ENCODE measurements around the gene DLEC1. TPM values are rescaled to one million over a fixed set of nuclear protein-coding genes. Genes with fewer than 3 reads are reported as not detected.
A peak's percentile ranks its signal among the peaks of the same experiment; 100 is the strongest.

Gene DLEC1
- polyA plus RNA-seq, 6 donors from 2014 or later = 0.09 to 0.50 (median 0.30) TPM; not detected in 2

DNA sequence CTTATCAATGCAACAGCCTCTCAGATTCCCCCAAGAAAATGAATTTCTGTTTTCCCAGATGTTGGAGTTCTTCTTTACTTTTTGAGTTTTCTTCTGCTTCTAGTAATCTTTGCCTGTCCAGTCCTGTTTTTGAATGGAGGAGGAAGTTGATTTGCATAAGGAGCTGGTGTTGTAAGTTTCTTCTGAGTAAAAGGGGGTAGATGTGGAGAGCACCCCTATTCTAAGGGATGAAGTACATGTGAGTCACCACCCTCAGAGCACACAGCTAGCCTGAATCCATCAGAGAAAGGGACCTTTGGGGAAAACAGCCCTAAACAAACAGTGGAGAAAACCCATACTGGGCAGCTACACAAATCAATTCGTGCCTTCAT lies 63.4 kb downstream of the DLEC1 start:
- H3K4me1 Mint-ChIP-seq = peaks cover 8 to 12% (median 12%) of the 10 kb centered on the region in 3 donors
- H3K27ac Mint-ChIP-seq = no peak overlapping the region
- peaks cover 2 to 35% (median 33%) of the 10 kb centered on the region in 3 donors for H3K27me3 Mint-ChIP-seq
- peaks cover 8 to 19% (median 11%) of the 10 kb centered on the region in 7 donors for H3K9me3 Mint-ChIP-seq
- H3K4me3 Mint-ChIP-seq = no peak overlapping the region
- H3K36me3 Mint-ChIP-seq = peaks cover 5 to 18% of the 10 kb centered on the region in 2 donors
- ATAC-seq (ENCODE audit: low read depth in 2 of 2) (no peak), DNase-seq (no peak)

DNA sequence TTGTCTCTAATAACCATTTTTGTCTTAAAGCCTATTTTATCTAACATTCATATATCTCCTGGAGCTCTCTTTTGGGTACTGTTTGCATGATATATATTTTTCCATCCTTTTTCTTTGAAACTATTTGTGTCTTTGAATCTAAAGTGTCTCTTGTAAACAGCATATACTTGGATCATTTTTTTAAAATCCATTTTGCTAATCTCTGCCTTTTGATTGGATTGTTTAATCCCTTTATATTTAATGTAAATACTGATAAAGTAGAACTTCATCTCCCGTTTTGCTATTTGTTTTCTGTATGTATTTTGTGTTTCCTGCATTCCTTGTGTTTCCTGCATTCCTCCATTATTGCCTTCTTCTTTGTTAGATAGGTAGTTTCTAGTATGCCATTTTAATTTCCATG lies 66.5 kb downstream of the DLEC1 start:
- no peak for ATAC-seq (ENCODE audit: low read depth in 2 of 2)
- DNase-seq = no peak
- H3K36me3 Mint-ChIP-seq = peaks cover 5 to 18% of the 10 kb centered on the region in 2 donors
- peaks cover 8 to 12% (median 12%) of the 10 kb centered on the region in 3 donors for H3K4me1 Mint-ChIP-seq
- H3K9me3 Mint-ChIP-seq = peaks cover 8 to 19% (median 11%) of the 10 kb centered on the region in 7 donors
- peaks cover 4 to 14% (median 12%) of the 10 kb centered on the region in 3 donors for H3K27me3 Mint-ChIP-seq
- no peak overlapping the region for H3K27ac Mint-ChIP-seq
- H3K4me3 Mint-ChIP-seq = no peak overlapping the region

DNA sequence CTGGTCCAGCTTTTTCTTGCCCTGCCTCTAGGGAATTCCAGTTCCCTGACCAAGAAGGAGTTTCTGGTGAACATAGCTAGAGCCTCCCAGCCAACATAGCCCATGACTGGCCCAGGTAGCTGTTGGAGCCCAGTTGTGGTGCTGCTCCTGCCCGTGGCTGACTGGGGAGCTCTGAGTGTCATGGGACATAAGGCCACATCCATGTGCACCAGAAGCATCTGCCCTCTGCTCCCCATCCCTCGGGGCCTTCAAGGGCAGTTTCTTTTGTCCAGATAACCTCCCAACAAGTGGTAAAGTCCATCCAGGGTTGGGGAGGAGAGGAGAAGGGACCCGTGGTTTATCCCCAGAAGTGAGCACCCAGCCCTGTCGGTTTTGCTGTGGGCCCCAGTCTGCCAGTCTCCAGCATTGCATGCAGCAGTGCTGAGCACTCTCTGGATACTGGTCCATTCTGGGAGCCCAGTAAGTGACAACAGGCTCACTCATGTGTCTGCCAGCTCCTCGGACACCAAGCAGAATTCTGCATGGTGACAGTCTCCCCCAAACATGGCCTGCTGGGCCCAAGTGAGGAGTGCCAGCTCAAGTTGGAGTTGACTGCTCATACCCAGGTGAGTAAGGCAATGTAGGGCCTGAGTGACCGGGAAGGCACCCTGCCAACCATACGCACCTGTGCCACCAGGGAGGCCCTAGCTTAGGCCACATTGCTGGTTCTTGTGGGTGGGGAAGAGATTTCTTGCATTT lies 69.1 kb downstream of the DLEC1 start:
- peaks cover 4 to 14% (median 12%) of the 10 kb centered on the region in 3 donors for H3K27me3 Mint-ChIP-seq
- peak overlapping the region in 1 of 6 donors; percentile 26 for H3K27ac Mint-ChIP-seq
- H3K4me3 Mint-ChIP-seq = no peak overlapping the region
- ATAC-seq (ENCODE audit: low read depth in 2 of 2) = no peak
- H3K4me1 Mint-ChIP-seq = peaks cover 0 to 3% (median 1%) of the 10 kb centered on the region in 3 donors
- peaks cover 8 to 19% (median 11%) of the 10 kb centered on the region in 7 donors for H3K9me3 Mint-ChIP-seq
- no peak for DNase-seq
- H3K36me3 Mint-ChIP-seq = peaks cover 5 to 18% of the 10 kb centered on the region in 2 donors

DNA sequence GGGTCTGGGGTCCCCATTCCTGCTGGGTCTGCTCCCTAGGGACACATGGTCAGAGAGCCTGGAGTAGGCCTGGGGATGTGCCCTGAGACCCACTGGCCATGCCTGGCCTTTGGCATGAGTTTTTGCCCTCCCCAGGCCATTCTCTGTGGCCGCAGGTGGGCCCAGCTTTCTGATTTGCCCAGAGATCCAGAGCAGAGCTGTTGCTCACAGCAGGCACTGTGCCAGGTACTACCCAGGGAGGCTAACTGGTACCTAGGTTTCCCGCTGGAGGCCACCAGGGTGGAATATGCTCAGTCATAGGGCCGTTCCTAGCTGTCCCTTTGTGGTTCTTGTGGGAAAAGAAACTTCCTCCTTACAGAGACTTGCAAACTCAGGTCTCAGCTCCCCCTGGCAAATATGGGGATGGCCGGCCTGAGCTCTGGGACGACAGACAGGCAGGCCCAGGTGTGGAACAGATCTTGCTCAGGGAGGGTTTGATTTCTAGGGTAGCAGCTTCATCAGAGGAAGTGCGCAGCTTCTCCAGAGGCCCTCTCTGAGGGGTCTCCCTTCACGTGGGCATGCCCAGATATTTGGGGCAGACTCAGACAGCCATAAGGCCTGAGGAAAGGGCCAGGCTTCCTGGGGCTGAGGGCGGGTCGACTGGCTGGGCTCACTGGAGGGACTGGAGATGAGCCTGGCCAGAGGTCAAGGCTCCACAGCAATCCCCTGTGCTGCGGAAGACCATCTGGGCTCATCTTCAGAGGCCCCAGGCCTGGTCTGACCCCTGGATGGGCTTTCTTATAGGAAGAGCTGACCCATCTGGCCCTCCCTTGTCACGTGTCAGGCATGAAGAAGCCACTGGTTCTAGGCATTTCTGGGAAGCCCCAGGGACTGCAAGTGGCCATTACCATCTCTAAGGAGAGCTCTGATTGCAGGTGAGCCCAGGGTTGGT lies 69.9 kb downstream of the DLEC1 start:
- Mint-ChIP-seq H3K4me1 (no peaks in the 10 kb centered on the region), H3K36me3 (peaks cover 5 to 18% of the 10 kb centered on the region in 2 donors), H3K9me3 (peaks cover 6 to 19% (median 11%) of the 10 kb centered on the region in 7 donors), H3K27ac (peak overlapping the region in 1 of 6 donors; percentile 34), H3K27me3 (peaks cover 4 to 14% (median 12%) of the 10 kb centered on the region in 3 donors), H3K4me3 (no peak overlapping the region)
- DNase-seq = no peak
- no peak for ATAC-seq (ENCODE audit: low read depth in 2 of 2)

DNA sequence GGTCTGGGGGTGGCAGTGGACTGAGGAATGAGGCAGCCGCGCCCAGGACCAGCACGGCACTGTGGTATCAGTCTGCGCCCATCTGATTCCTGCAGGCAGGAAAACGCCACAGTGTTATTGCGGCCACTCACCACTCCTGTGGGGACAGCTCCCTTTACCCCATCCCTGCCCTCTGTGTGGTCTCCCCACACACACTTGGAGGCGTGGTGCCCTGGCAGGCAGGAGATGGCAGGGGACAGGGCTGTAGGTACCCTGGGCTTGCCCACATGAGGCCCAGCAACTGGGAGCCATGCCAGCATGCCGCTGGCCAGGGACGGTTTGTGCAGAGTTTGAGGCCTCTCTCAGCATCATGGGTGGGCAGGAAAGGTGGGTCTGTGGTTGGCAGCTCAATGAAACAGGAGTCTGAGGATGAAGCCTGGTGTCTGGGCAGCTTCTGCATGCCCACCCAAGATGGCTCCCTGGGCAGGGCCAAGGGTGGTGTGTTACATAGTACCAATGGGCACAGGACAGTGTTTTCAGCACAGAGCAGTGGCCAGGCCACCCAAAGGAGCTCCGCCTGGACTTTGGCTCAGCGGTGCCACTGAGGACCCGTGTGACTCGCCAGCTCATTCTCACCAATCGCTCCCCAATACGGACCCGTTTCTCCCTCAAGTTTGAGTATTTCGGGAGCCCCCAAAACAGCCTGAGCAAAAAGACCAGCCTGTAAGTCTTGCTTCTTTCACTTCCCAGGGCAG lies 70.7 kb downstream of the DLEC1 start:
- Mint-ChIP-seq H3K4me1 (peaks cover 1 to 5% (median 3%) of the 10 kb centered on the region in 3 donors), H3K27ac (no peak overlapping the region), H3K4me3 (no peak overlapping the region), H3K36me3 (peaks cover 1 to 13% of the 10 kb centered on the region in 2 donors), H3K9me3 (peaks cover 6 to 15% (median 9%) of the 10 kb centered on the region in 7 donors), H3K27me3 (peaks cover 4 to 13% (median 7%) of the 10 kb centered on the region in 3 donors)
- ATAC-seq (ENCODE audit: low read depth in 2 of 2) (no peak), DNase-seq (no peak)

DNA sequence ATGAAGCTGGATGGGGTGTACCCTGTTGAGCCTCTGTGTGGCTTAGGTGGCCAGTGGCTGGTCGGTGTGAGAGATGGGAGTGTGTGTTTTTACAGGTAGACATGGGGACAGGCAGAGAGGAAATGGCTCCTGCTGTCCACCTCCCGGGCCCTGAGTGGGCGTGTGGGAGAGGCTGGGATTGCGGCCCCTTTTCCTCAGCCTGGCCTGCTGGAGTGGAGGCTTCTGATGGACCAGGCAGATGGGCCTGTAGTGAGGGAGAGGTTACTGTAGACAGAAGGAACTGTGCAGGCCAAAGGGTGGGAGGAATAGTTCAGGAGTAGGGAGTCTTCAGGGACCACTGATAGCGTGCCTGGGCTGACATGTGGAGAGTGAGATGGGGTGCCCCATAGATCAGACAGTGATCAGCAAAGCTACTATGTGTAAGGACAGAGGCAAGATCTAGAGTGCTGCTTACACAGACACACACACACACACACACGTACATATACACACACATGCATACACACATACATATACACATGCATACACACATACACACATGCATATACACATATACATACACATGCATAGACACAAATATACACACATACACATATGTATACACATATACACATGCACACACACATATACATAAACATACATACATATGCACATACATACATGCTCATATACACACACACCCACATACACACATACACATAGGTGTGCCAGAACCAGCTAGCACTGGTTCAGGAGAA lies 71.5 kb downstream of the DLEC1 start:
- H3K4me1 Mint-ChIP-seq = peaks cover 8 to 13% (median 10%) of the 10 kb centered on the region in 3 donors
- DNase-seq (no peak), ATAC-seq (ENCODE audit: low read depth in 2 of 2) (no peak)
- peaks cover 3 to 8% (median 4%) of the 10 kb centered on the region in 7 donors for H3K9me3 Mint-ChIP-seq
- H3K27ac Mint-ChIP-seq = no peak overlapping the region
- peaks cover 0 to 6% of the 10 kb centered on the region in 2 donors for H3K36me3 Mint-ChIP-seq
- no peak overlapping the region for H3K4me3 Mint-ChIP-seq
- peaks cover 0 to 6% (median 4%) of the 10 kb centered on the region in 3 donors for H3K27me3 Mint-ChIP-seq

DNA sequence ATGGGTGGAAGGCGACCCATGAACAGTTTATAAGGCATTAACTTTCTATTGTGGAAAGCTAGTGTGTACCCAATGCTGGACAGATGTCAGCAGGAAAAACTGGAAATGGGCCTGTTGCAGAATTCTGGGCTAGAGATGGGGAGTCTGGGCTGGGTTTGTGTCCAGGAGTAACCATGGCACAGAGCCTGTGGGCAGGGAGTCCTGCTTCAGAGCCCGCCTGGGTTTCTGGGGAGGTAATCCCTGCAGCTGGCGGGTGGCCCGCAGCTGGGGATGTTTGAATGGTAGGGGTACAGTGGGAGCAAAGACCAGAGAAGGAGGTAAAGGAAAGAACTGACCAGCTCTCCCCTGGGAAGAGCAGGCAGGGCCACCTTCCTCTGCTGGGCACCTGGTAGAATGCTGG lies 72.2 kb downstream of the DLEC1 start:
- Mint-ChIP-seq H3K27me3 (peaks cover 0 to 4% (median 0%) of the 10 kb centered on the region in 3 donors), H3K36me3 (no peaks in the 10 kb centered on the region), H3K9me3 (peaks cover 0 to under 1% (median 0%) of the 10 kb centered on the region in 7 donors), H3K4me1 (peaks cover 14 to 19% (median 17%) of the 10 kb centered on the region in 3 donors), H3K27ac (no peak overlapping the region), H3K4me3 (no peak overlapping the region)
- ATAC-seq (ENCODE audit: low read depth in 2 of 2) = no peak
- DNase-seq = no peak

DNA sequence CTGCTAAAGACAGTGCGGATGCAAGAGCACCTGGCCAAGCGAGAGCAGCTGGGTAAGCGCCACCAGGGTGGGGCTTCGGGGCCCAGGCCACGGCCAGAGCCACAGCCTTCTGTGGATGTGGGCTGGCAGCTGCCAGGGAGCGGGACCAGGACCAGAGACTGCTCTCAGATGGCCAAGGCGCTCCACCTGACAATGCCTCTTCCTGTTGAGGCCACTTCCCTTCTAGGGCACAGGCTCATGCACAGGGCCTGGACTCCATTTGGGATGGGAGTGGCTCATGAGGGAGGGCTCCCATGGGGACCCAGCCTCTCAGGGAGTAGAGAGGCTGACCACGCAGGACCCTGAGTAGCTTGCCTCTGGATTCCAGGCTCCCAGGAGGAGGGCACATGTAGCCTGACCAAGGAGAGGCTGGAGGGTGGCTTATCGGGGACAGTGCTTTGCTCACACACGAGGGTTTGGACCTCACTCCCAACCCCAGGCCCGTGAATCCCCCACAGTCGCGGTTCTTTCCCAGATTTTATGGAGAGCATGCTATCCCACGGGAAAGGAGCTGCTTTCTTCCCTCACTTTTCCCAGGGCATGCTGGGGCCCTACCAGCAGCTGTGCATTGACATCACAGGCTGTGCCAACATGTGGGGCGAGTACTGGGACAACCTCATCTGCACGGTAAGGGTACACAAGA lies 72.8 kb downstream of the DLEC1 start:
- H3K27me3 Mint-ChIP-seq = peaks cover 0 to 4% (median 0%) of the 10 kb centered on the region in 3 donors
- ATAC-seq (ENCODE audit: low read depth in 2 of 2) = no peak
- no peak overlapping the region for H3K4me3 Mint-ChIP-seq
- no peaks in the 10 kb centered on the region for H3K9me3 Mint-ChIP-seq
- H3K27ac Mint-ChIP-seq = no peak overlapping the region
- H3K36me3 Mint-ChIP-seq = no peaks in the 10 kb centered on the region
- no peak for DNase-seq
- peaks cover 14 to 20% (median 19%) of the 10 kb centered on the region in 3 donors for H3K4me1 Mint-ChIP-seq

DNA sequence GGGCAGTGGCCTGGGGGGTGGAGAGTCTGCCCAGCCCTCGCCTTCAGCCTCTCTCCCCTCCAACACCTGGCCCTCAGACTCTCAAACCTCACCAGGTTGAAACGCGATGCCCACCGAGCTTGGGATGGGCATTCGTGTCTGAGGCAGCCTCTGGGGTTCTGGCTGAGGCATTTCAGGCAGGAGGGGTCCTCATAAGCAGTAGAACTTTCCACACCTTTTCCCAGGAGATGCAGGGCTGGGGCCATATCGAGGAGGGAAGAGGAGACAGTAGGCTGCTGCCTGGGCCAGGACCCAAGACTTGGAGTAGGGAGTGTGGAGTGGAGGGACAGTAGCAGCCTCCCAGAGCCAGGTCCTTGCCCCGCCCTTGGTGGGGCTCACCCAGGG lies 73.4 kb downstream of the DLEC1 start:
- Mint-ChIP-seq H3K9me3 (no peaks in the 10 kb centered on the region), H3K36me3 (no peaks in the 10 kb centered on the region), H3K27ac (peak overlapping the region in 1 of 6 donors; percentile 72), H3K27me3 (peaks cover 0 to 2% (median 0%) of the 10 kb centered on the region in 3 donors), H3K4me1 (peaks cover 14 to 20% (median 19%) of the 10 kb centered on the region in 3 donors), H3K4me3 (peak overlapping the region in 1 of 8 donors; percentile 51)
- ATAC-seq (ENCODE audit: low read depth in 2 of 2) = no peak
- no peak for DNase-seq

DNA sequence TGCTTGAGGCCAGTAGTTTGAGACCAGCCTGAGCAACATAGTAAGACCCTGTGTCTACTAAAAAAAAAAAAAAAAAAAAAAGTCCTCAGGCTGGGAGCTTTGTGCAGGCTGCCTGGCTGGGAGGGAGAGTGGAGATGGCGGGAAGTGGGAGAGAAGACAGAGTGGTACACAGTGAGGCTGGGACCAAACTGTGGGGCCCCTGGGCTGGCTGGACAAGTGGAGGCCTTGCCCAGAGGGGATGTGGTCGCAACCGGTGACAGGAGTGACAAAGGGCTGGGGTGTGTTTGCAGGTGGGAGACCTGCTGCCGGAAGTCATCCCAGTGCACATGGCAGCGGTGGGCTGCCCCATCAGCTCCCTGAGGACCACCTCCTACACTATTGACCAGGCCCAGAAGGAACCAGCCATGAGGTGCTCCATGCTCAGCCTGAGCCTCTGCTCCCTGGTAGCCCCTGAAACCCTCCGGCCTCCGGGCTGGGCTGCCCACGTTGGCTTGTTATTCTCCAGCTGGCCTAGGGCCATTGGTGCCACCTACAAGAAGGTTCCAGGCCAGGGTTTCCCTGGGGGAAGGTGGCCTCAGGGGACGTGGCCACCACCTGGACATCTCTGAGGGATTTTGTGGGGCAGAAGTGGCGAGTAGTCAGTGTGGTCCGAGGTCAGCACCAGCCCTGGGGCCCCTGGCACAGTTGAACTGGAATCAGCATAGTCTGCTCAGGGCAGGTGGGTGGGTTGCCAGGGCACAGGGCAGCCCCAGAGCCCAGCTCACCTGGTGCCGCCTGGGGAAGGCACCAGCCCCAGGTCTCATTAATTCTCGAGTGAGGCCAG lies 75.3 kb downstream of the DLEC1 start:
- Mint-ChIP-seq H3K4me1 (peaks cover 20 to 32% (median 22%) of the 10 kb centered on the region in 3 donors), H3K27ac (peak overlapping the region in 2 of 6 donors; percentile 34 to 76), H3K36me3 (no peaks in the 10 kb centered on the region), H3K27me3 (no peaks in the 10 kb centered on the region), H3K4me3 (peak overlapping the region in 2 of 8 donors; percentile 40 to 48), H3K9me3 (no peaks in the 10 kb centered on the region)
- DNase-seq (no peak), ATAC-seq (ENCODE audit: low read depth in 2 of 2) (peak in 1 of 2 donors; percentile 3)

DNA sequence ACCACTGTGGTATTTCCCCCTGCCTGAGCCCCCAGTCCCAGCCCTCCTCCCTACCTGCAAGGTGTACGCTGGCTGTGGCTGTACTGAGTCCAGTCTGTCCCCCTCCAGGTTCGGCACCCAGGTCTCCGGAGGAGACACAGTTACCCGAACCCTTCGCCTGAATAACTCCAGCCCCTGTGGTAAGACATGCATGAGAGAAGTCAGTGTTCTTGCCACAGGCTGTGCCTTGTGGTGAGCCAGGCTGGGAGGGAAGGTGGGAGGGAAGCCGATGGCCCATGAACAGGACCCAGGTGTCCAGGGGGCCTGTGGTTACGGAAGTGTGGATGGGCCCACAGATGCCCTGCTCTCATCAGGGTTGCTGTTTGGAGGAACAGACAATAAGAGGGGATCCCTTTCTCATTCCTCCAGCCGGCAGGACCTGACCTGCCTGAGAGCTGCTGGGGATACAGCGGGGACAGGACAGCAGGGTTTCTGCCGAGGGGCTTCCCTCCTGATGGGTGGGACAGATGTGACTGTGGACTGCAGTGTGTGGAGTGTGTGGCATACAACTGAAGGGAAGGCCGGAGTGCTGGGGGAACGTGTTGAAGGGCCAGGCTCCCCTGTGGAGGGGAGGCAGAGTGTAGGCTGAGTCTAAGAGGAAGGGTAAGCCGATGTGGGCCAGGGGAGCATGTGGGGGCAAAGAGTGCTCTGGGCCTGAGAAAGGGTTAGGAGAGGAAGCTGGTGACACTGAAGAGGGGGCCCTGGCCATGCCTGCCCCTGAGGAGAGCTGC lies 76.1 kb downstream of the DLEC1 start:
- H3K36me3 Mint-ChIP-seq = no peaks in the 10 kb centered on the region
- H3K27me3 Mint-ChIP-seq = no peaks in the 10 kb centered on the region
- peak overlapping the region in 4 of 6 donors; percentile 41 to 94 (median 66) for H3K27ac Mint-ChIP-seq
- H3K4me1 Mint-ChIP-seq = peaks cover 20 to 32% (median 22%) of the 10 kb centered on the region in 3 donors
- H3K9me3 Mint-ChIP-seq = no peaks in the 10 kb centered on the region
- peak; percentile 31 for DNase-seq
- H3K4me3 Mint-ChIP-seq = peak overlapping the region in 4 of 8 donors; percentile 25 to 85 (median 52)
- peak; percentile 53 to 54 for ATAC-seq (ENCODE audit: low read depth in 2 of 2)

Data from naive B cell (primary cell).